ENCODE data around the gene PRSS50.

Gene PRSS50

GRCh38 chr3:46693038-46693891 is 24.4 kb downstream of the PRSS50 start, which contains the start of gene ALS2CL:
Gene ALS2CL (minus strand): TSS chr3:46693679. CDS start chr3:46689440, 4,239 bp downstream.
- Mint-ChIP-seq H3K4me1 (peaks cover 40% of the 10 kb centered on the region), H3K4me3 (peak within 1 kb of the TSS; percentile 79), H3K27ac (peak within 1 kb of the TSS; percentile 64), H3K36me3 (no peaks in the 10 kb centered on the region), H3K9me3 (no peaks in the 10 kb centered on the region), H3K27me3 (peaks cover 36% of the 10 kb centered on the region)
- peak; percentile 77 for ATAC-seq

- Mint-ChIP-seq H3K27ac (peak overlapping the region; percentile 64), H3K9me3 (no peaks in the 10 kb centered on the region), H3K4me1 (peaks cover 40% of the 10 kb centered on the region), H3K36me3 (no peaks in the 10 kb centered on the region), H3K27me3 (peaks cover 36% of the 10 kb centered on the region), H3K4me3 (peak overlapping the region; percentile 79)
- no peak for ATAC-seq
Measured at GRCh38 chr3:46692566-46692990, 25.1 kb downstream of the PRSS50 start.

GRCh38 chr3:46690798-46691197 is 26.9 kb downstream of the PRSS50 start:
- H3K4me3 Mint-ChIP-seq: no peak overlapping the region

GRCh38 chr3:46685446-46685845 is 32.2 kb downstream of the PRSS50 start:
- no peak for ATAC-seq
- peaks cover 43% of the 10 kb centered on the region for H3K27me3 Mint-ChIP-seq
- no peak overlapping the region for H3K4me3 Mint-ChIP-seq
- no peaks in the 10 kb centered on the region for H3K4me1 Mint-ChIP-seq
- no peaks in the 10 kb centered on the region for H3K9me3 Mint-ChIP-seq
- H3K27ac Mint-ChIP-seq: no peak overlapping the region
- no peaks in the 10 kb centered on the region for H3K36me3 Mint-ChIP-seq

More at GRCh38 chr3:46690798-46691197, 26.9 kb downstream of the PRSS50 start:
- H3K9me3 Mint-ChIP-seq: no peaks in the 10 kb centered on the region
- ATAC-seq: no peak
- no peak overlapping the region for H3K27ac Mint-ChIP-seq
- peaks cover 52% of the 10 kb centered on the region for H3K27me3 Mint-ChIP-seq
- H3K36me3 Mint-ChIP-seq: no peaks in the 10 kb centered on the region
- H3K4me1 Mint-ChIP-seq: peaks cover 36% of the 10 kb centered on the region

- Mint-ChIP-seq H3K27ac (no peak overlapping the region), H3K9me3 (no peaks in the 10 kb centered on the region), H3K36me3 (no peaks in the 10 kb centered on the region), H3K4me1 (no peaks in the 10 kb centered on the region), H3K4me3 (no peak overlapping the region), H3K27me3 (peaks cover 37% of the 10 kb centered on the region)
- no peak for ATAC-seq
Measured at GRCh38 chr3:46684891-46685290, 32.8 kb downstream of the PRSS50 start.

GRCh38 chr3:46682974-46683373 is 34.7 kb downstream of the PRSS50 start:
- Mint-ChIP-seq H3K36me3 (no peaks in the 10 kb centered on the region), H3K4me1 (no peaks in the 10 kb centered on the region), H3K9me3 (no peaks in the 10 kb centered on the region), H3K27ac (no peak overlapping the region), H3K4me3 (no peak overlapping the region), H3K27me3 (peaks cover 26% of the 10 kb centered on the region)
- ATAC-seq: no peak

GRCh38 chr3:46681856-46682540 is 35.7 kb downstream of the PRSS50 start:
- no peak for ATAC-seq
- H3K4me1 Mint-ChIP-seq: no peaks in the 10 kb centered on the region
- H3K4me3 Mint-ChIP-seq: no peak overlapping the region
- H3K27me3 Mint-ChIP-seq: peaks cover 20% of the 10 kb centered on the region
- no peak overlapping the region for H3K27ac Mint-ChIP-seq
- H3K36me3 Mint-ChIP-seq: no peaks in the 10 kb centered on the region
- no peaks in the 10 kb centered on the region for H3K9me3 Mint-ChIP-seq

GRCh38 chr3:46681387-46681786 is 36.3 kb downstream of the PRSS50 start:
- no peak overlapping the region for H3K27ac Mint-ChIP-seq
- H3K36me3 Mint-ChIP-seq: no peaks in the 10 kb centered on the region
- no peaks in the 10 kb centered on the region for H3K4me1 Mint-ChIP-seq
- H3K4me3 Mint-ChIP-seq: no peak overlapping the region
- peaks cover 14% of the 10 kb centered on the region for H3K27me3 Mint-ChIP-seq
- no peak for ATAC-seq
- H3K9me3 Mint-ChIP-seq: no peaks in the 10 kb centered on the region

GRCh38 chr3:46680298-46680826 is 37.3 kb downstream of the PRSS50 start:
- no peak for ATAC-seq
- H3K36me3 Mint-ChIP-seq: no peaks in the 10 kb centered on the region
- H3K4me3 Mint-ChIP-seq: no peak overlapping the region
- no peak overlapping the region for H3K27ac Mint-ChIP-seq
- no peaks in the 10 kb centered on the region for H3K9me3 Mint-ChIP-seq
- H3K27me3 Mint-ChIP-seq: peaks cover 5% of the 10 kb centered on the region
- no peaks in the 10 kb centered on the region for H3K4me1 Mint-ChIP-seq

GRCh38 chr3:46679681-46680080 is 38.0 kb downstream of the PRSS50 start:
- no peak overlapping the region for H3K4me3 Mint-ChIP-seq
- H3K27me3 Mint-ChIP-seq: no peaks in the 10 kb centered on the region
- H3K27ac Mint-ChIP-seq: no peak overlapping the region
- H3K4me1 Mint-ChIP-seq: no peaks in the 10 kb centered on the region
- H3K36me3 Mint-ChIP-seq: no peaks in the 10 kb centered on the region
- ATAC-seq: no peak
- H3K9me3 Mint-ChIP-seq: no peaks in the 10 kb centered on the region

GRCh38 chr3:46678280-46678679 is 39.4 kb downstream of the PRSS50 start:
- H3K36me3 Mint-ChIP-seq: no peaks in the 10 kb centered on the region
- ATAC-seq: no peak
- no peak overlapping the region for H3K4me3 Mint-ChIP-seq
- no peak overlapping the region for H3K27ac Mint-ChIP-seq
- H3K9me3 Mint-ChIP-seq: no peaks in the 10 kb centered on the region
- H3K27me3 Mint-ChIP-seq: peaks cover 6% of the 10 kb centered on the region
- H3K4me1 Mint-ChIP-seq: no peaks in the 10 kb centered on the region

GRCh38 chr3:46677411-46677726 is 40.3 kb downstream of the PRSS50 start:
- Mint-ChIP-seq H3K36me3 (no peaks in the 10 kb centered on the region), H3K4me3 (no peak overlapping the region), H3K4me1 (no peaks in the 10 kb centered on the region), H3K9me3 (no peaks in the 10 kb centered on the region), H3K27me3 (peaks cover 10% of the 10 kb centered on the region), H3K27ac (no peak overlapping the region)
- no peak for ATAC-seq

- Mint-ChIP-seq H3K4me1 (no peaks in the 10 kb centered on the region), H3K27me3 (peaks cover 14% of the 10 kb centered on the region), H3K4me3 (no peak overlapping the region), H3K27ac (no peak overlapping the region), H3K36me3 (no peaks in the 10 kb centered on the region), H3K9me3 (no peaks in the 10 kb centered on the region)
- ATAC-seq: peak; percentile 5
Measured at GRCh38 chr3:46676601-46677410, 40.9 kb downstream of the PRSS50 start.

GRCh38 chr3:46675843-46676567 is 41.7 kb downstream of the PRSS50 start:
- no peak for ATAC-seq
- Mint-ChIP-seq H3K27ac (no peak overlapping the region), H3K27me3 (peaks cover 20% of the 10 kb centered on the region), H3K9me3 (no peaks in the 10 kb centered on the region), H3K36me3 (no peaks in the 10 kb centered on the region), H3K4me3 (no peak overlapping the region), H3K4me1 (no peaks in the 10 kb centered on the region)
